SK-N-SH (cell line): Measurements from ENCODE around the gene PCDHA7. TPM values are rescaled to one million over a fixed set of nuclear protein-coding genes. Genes with fewer than 3 reads are reported as not detected.
"Not testable (repeated sequence)": the region's sequence is repeated elsewhere in the genome, so short reads cannot be mapped to it uniquely, and the experiment has no call there.

ENCODE experiments used
- CTCF ChIA-PET: fragments of 300-600, 350-600 bp; formaldehyde crosslinking; extraction: SDS; loops from one replicate; lab custom pipeline; 2021; lab: Yijun Ruan, JAX
- POLR2A ChIA-PET: fragments of 350-600 bp; sonication (Branson Sonifier 250); formaldehyde crosslinking; extraction: SDS; loops from one replicate; lab custom pipeline; 2020; ENCODE audit warnings: antibody characterized with exemption, inconsistent platforms; lab: Yijun Ruan, JAX
- DNase-seq: peaks from one replicate; pipeline ENCODE4 v3.0.0; 2012
- H2AFZ ChIP-seq: fragments of 200-600 bp; sonication (generic); 2 replicates; pipeline ENCODE4 v1.8.1; 2016; ENCODE audit warnings: antibody characterized with exemption, mild to moderate bottlenecking, low read depth
- H3F3A ChIP-seq: fragments of 200-600 bp; sonication (generic); replicated peaks from 2 replicates; pipeline ENCODE3; 2016; ENCODE audit warnings: antibody characterized with exemption, mild to moderate bottlenecking; ENCODE audit not compliant: insufficient read depth
- H3K27ac ChIP-seq, 2 experiments: fragments of 200-500 bp in 1 of 2; fragments of 200-600 bp in 1 of 2; sonication (Bioruptor generic) in 1 of 2; sonication (generic), shearing (Covaris generic) in 1 of 2; 2 replicates each; pipeline versions ENCODE4 v1.5.1 to v1.6.1; 2014 to 2016; ENCODE audit warnings: low read depth in 2 of 2, inconsistent platforms in 1 of 2, low read length in 1 of 2, mild to moderate bottlenecking in 1 of 2, mixed read lengths in 1 of 2
- H3K27me3 ChIP-seq: fragments of 200-600 bp; sonication (generic), shearing (Covaris generic); 2 replicates; pipeline ENCODE4 v1.6.1; 2016; ENCODE audit warnings: mixed run types; ENCODE audit not compliant: insufficient read depth
- H3K36me3 ChIP-seq, 2 experiments: fragments of 200-500 bp in 1 of 2; fragments of 200-600 bp in 1 of 2; sonication (Bioruptor generic) in 1 of 2; sonication (generic) in 1 of 2; replicated peaks in 1 of 2; 2 replicates each; pipeline versions ENCODE3 to v1.5.1; 2014 to 2016; ENCODE audit warnings: low read length in 1 of 2, mild to moderate bottlenecking in 1 of 2; ENCODE audit not compliant: insufficient read depth in 2 of 2, control insufficient read depth in 1 of 2
- H3K4me1 ChIP-seq, 2 experiments: fragments of 200-500 bp in 1 of 2; fragments of 200-600 bp in 1 of 2; sonication (Bioruptor generic) in 1 of 2; sonication (generic), shearing (Covaris generic) in 1 of 2; 2 replicates each; pipeline versions ENCODE4 v1.5.1 to v1.6.1; 2014 to 2016; ENCODE audit warnings: low read depth in 1 of 2, low read length in 1 of 2, mixed run types in 1 of 2; ENCODE audit not compliant: insufficient read depth in 2 of 2, control insufficient read depth in 1 of 2
- H3K4me2 ChIP-seq: fragments of 200-600 bp; sonication (generic), shearing (Covaris generic); 2 replicates; pipeline ENCODE4 v1.6.1; 2017; ENCODE audit warnings: mixed run types
- H3K4me3 ChIP-seq, 2 experiments: fragments of 200-500 bp in 1 of 2; fragments of 200-600 bp in 1 of 2; sonication (Bioruptor generic) in 1 of 2; sonication (generic), shearing (Covaris generic) in 1 of 2; 2 replicates each; pipeline versions ENCODE4 v1.5.1 to v1.8.1; 2014 to 2016; ENCODE audit warnings: low read depth in 2 of 2, inconsistent platforms in 1 of 2, low read length in 1 of 2, mild to moderate bottlenecking in 1 of 2, mixed read lengths in 1 of 2, moderate library complexity in 1 of 2
- H3K79me2 ChIP-seq: fragments of 200-600 bp; sonication (generic); 2 replicates; pipeline ENCODE4 v1.8.1; 2017; ENCODE audit warnings: mild to moderate bottlenecking; ENCODE audit not compliant: insufficient read depth
- H3K9ac ChIP-seq: fragments of 200-600 bp; sonication (generic); 2 replicates; pipeline ENCODE4 v1.6.1; 2017; ENCODE audit warnings: mixed run types
- H3K9me2 ChIP-seq: fragments of 200-600 bp; sonication (generic); 2 replicates; pipeline ENCODE4 v1.6.1; 2017; ENCODE audit warnings: mixed run types
- H3K9me3 ChIP-seq: fragments of 200-600 bp; sonication (generic); 2 replicates; pipeline ENCODE4 v1.6.1; 2017; ENCODE audit warnings: mixed run types, mild to moderate bottlenecking, moderate library complexity
- H4K20me1 ChIP-seq: fragments of 200-600 bp; sonication (generic); 2 replicates; pipeline ENCODE4 v1.6.1; 2017; ENCODE audit warnings: mild to moderate bottlenecking, mixed run types; ENCODE audit not compliant: insufficient read depth
- EZH2phosphoT487 ChIP-seq: fragments of 200-600 bp; sonication (generic); IDR thresholded peaks from 2 replicates; pipeline ENCODE4 v1.6.1; 2017; ENCODE audit warnings: low read depth, mixed run types, mild to moderate bottlenecking, antibody characterized with exemption, moderate library complexity, borderline replicate concordance
- FOSL2 ChIP-seq: IDR thresholded peaks from 2 replicates; pipeline ENCODE4 v1.4.0; 2012; ENCODE audit warnings: low read depth, mild to moderate bottlenecking, moderate library complexity, borderline replicate concordance
- FOXJ3 ChIP-seq: sonication (generic); formaldehyde crosslinking; IDR thresholded peaks from 2 replicates; pipeline ENCODE4 v1.5.1; 2020; ENCODE audit warnings: mild to moderate bottlenecking, missing genetic modification reagents
- MXI1 ChIP-seq: IDR thresholded peaks from 2 replicates; pipeline ENCODE4 v1.6.1; 2012; ENCODE audit warnings: mild to moderate bottlenecking, low read depth, low read length, improper control_type of control experiment
- NRF1 ChIP-seq: IDR thresholded peaks from 2 replicates; pipeline ENCODE4 v1.6.1; 2012; ENCODE audit warnings: low read depth, mild to moderate bottlenecking, low read length
- TCF12 ChIP-seq: IDR thresholded peaks from 2 replicates; pipeline ENCODE4 v1.4.0; 2012
- WGBS: methylation state at CpG from one replicate; pipeline ENCODE4 v1.1.6; 2017; ENCODE audit warnings: low lambda C conversion rate; 5-methylcytosine and 5-hydroxymethylcytosine counted together
- polyA plus RNA-seq, 3 experiments: library from polyadenylated mRNA; depleted of rRNA; stranded (reverse); fragments of >200 nt; gene quantifications; 2 replicates each; pipeline ENCODE4 v1.2.3, GENCODE V29; 2012
- TF ChIP-seq, protein P1 (sequence below): IDR thresholded peaks from 2 replicates; pipeline ENCODE4 v1.4.0; 2012; ENCODE audit warnings: low read depth
- TF ChIP-seq, protein P2 (sequence below): IDR thresholded peaks from 2 replicates; pipeline ENCODE4 v1.4.0; 2012; ENCODE audit warnings: low read depth, borderline replicate concordance

The PCDHA7 gene
- polyA plus RNA-seq, 1 of the 3 experiments (the other 2 are of a cell fraction): 0.15 TPM

DNA sequence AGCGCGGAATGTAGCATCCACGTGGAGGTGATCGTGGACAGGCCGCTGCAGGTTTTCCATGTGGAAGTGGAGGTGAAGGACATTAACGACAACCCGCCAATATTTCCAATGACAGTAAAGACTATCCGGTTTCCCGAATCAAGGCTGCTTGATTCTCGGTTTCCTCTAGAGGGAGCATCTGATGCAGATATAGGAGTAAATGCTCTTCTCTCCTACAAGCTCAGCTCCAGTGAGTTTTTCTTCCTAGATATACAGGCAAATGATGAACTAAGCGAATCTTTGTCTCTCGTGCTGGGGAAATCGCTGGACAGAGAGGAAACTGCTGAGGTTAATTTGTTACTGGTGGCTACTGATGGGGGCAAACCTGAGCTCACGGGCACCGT is 38.8 kb upstream of the PCDHA7 start:
- H3K27me3 ChIP-seq: no peaks in the 10 kb centered on the region
- TF ChIP-seq, protein P1, sequence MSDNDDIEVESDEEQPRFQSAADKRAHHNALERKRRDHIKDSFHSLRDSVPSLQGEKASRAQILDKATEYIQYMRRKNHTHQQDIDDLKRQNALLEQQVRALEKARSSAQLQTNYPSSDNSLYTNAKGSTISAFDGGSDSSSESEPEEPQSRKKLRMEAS: no peak
- no peak for TF ChIP-seq MXI1
- TF ChIP-seq, protein P2, sequence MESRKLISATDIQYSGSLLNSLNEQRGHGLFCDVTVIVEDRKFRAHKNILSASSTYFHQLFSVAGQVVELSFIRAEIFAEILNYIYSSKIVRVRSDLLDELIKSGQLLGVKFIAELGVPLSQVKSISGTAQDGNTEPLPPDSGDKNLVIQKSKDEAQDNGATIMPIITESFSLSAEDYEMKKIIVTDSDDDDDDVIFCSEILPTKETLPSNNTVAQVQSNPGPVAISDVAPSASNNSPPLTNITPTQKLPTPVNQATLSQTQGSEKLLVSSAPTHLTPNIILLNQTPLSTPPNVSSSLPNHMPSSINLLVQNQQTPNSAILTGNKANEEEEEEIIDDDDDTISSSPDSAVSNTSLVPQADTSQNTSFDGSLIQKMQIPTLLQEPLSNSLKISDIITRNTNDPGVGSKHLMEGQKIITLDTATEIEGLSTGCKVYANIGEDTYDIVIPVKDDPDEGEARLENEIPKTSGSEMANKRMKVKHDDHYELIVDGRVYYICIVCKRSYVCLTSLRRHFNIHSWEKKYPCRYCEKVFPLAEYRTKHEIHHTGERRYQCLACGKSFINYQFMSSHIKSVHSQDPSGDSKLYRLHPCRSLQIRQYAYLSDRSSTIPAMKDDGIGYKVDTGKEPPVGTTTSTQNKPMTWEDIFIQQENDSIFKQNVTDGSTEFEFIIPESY: no peak
- no peak for TF ChIP-seq FOXJ3
- no peak for TF ChIP-seq NRF1
- TF ChIP-seq EZH2phosphoT487: no peak
- no peak for TF ChIP-seq FOSL2
- no peak for TF ChIP-seq TCF12
- DNase-seq: no peak
- WGBS: 64% methylated on average over 15 of the region's 15 CpGs
- no peak overlapping the region for H3K4me2 ChIP-seq
- no peak overlapping the region for H2AFZ ChIP-seq
- CTCF ChIA-PET: interaction anchor here (0.7 to 3.7 kb wide), 4 partner anchors 11 to 426 kb away, joined by 3 to 23 read pairs (median 3); partner anchors contain the start of genes PCDHA4 and PCDHA8
- no peaks in the 10 kb centered on the region for H3F3A ChIP-seq
- H3K9me2 ChIP-seq: no peaks in the 10 kb centered on the region
- H3K4me1 ChIP-seq: no peaks in the 10 kb centered on the region
- no peak overlapping the region for H3K9ac ChIP-seq
- H4K20me1 ChIP-seq: no peaks in the 10 kb centered on the region
- peak overlapping the region in 1 of 2 experiments; percentile 16; a peak in 1 of 4 replicates for H3K4me3 ChIP-seq
- peaks cover 19% of the 10 kb centered on the region; the same call in 1 of the 2 replicates for H3K9me3 ChIP-seq
- no peaks in the 10 kb centered on the region for H3K36me3 ChIP-seq
- H3K27ac ChIP-seq: no peak overlapping the region
- POLR2A ChIA-PET: no interaction called here
- no peaks in the 10 kb centered on the region for H3K79me2 ChIP-seq

DNA sequence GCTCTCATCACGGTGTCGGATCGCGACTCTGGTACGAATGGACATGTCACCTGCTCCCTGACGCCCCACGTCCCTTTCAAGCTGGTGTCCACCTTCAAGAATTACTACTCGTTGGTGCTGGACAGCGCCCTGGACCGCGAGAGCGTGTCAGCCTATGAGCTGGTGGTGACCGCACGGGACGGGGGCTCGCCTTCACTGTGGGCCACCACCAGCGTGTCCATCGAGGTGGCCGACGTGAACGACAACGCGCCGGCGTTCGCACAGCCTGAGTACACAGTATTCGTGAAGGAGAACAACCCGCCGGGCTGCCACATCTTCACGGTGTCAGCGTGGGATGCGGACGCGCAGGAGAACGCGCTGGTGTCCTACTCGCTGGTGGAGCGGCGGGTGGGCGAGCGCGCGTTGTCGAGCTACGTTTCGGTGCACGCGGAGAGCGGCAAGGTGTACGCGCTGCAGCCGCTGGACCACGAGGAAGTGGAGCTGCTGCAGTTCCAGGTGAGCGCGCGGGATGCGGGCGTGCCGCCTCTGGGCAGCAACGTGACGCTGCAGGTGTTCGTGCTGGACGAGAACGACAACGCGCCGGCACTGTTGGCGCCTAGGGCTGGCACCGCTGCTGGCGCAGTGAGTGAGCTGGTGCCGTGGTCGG is 37.9 kb upstream of the PCDHA7 start:
- H4K20me1 ChIP-seq, H3K36me3 ChIP-seq, H3K79me2 ChIP-seq, POLR2A ChIA-PET, H3K9me2 ChIP-seq, H3F3A ChIP-seq, DNase-seq, H2AFZ ChIP-seq, H3K27ac ChIP-seq, H3K9ac ChIP-seq, H3K4me1 ChIP-seq, H3K4me2 ChIP-seq, H3K27me3 ChIP-seq: not testable (repeated sequence)
- Histone ChIP-seq H3K4me3 (peak overlapping the region in 1 of 2 experiments; percentile 19; a peak in 1 of 4 replicates), H3K9me3 (peaks cover 19% of the 10 kb centered on the region; the same call in 1 of the 2 replicates)
- CTCF ChIA-PET: interaction anchor here (1.1 to 3.7 kb wide), 3 partner anchors 10 to 45 kb away, joined by 3 to 23 read pairs (median 6); partner anchors contain the start of genes PCDHA4 and PCDHA8
- 85% methylated on average over 64 of the region's 72 CpGs for WGBS
